Melanocyte of skin (primary cell): ENCODE measurements around the gene EIF4E1B. TPM values are rescaled to one million over a fixed set of nuclear protein-coding genes. Genes with fewer than 3 reads are reported as not detected.

Source experiments
- small RNA-seq, 2 donors: library from RNA; depleted of rRNA; stranded (forward); fragments of <200 nt; gene quantifications; one replicate each; pipeline ENCODE3, GENCODE V24; 2012
- total RNA-seq, 2 donors: library from RNA; depleted of rRNA; stranded (reverse); fragments of >200 nt; gene quantifications; 2 replicates each; pipeline ENCODE4 v1.2.3, GENCODE V29; 2012

Gene EIF4E1B, protein sequence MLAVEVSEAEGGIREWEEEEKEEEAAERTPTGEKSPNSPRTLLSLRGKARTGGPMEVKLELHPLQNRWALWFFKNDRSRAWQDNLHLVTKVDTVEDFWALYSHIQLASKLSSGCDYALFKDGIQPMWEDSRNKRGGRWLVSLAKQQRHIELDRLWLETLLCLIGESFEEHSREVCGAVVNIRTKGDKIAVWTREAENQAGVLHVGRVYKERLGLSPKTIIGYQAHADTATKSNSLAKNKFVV
- total RNA-seq: not detected

GRCh38 chr5:176629853-176630680 lies at the start of gene EIF4E1B, which contains the start of gene SNCB:
Gene EIF4E1B (plus strand): TSS chr5:176630675. CDS start chr5:176642788, 12,113 bp downstream.
Gene SNCB (minus strand): TSS chr5:176630534. CDS start chr5:176629654, 880 bp downstream.

GRCh38 chr5:176609724-176610434 lies 20.6 kb upstream of the EIF4E1B start, which contains the start of gene GPRIN1:
Gene GPRIN1 (minus strand): TSS chr5:176610156. CDS start chr5:176599834, 10,322 bp downstream.

DNA sequence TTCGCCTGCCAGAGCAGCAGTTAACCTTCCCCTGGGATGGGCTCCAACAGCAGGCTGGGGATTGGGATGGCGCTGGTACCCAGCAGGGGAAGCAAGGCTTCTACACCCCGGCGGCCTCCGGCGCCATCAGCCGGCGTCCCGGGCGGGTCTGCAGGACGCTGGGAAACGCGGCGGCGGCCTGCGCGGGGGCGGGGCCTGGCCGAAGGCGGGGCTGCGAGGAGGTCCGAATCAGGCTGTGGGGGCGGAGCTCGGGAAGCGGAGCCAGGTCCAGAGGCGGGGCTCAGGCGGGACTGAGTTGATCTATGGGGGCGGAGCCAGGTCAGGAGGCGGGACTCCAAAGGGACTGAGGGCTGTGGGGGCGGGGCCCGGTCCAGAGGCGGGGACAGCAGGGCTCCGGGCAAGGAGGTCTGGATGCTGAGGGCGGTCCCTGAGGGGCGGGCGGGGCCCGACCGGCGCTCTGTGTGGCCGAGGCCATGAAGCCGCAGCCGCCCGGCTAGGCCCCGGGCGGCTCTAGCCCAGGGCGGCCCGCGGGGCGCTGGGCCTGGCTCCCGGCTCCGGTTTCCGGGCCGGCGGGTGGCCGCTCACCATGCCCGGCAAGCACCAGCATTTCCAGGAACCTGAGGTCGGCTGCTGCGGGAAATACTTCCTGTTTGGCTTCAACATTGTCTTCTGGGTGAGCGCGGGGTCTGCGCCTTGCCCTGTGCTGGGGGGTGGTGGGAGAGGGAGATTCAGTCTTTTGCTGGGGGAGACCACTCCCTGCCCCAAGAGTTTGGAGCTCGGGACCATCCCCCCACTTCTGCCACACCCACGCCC lies 16.8 kb downstream of the EIF4E1B start, which contains the start of gene TSPAN17:
Gene TSPAN17, plus strand, starts transcription at position 455 of the 813 bp plus-strand sequence. Its CDS starts 132 bp downstream, at position 587.

Small RNA genes lying within 50 kb of the gene (small RNA-seq; reads per million reads assigned to genes)
- 0 reads per million in 2 donors for gene MIR4281

Other genes with a start within 250 kb of the EIF4E1B start
- gene NOP16, start 242.1 kb upstream of the EIF4E1B start, total RNA-seq: 10 to 100 TPM; 10.3 to 27.6 TPM
- gene HIGD2A, start 241.9 kb upstream of the EIF4E1B start, total RNA-seq: 10 to 100 TPM; 51.6 to 53.0 TPM
- 10 to 100 TPM; 63.3 to 68.6 TPM for gene CLTB, start 214.1 kb upstream of the EIF4E1B start, total RNA-seq
- 10 to 100 TPM; 33.4 to 49.6 TPM for gene FAF2, start 182.3 kb upstream of the EIF4E1B start, total RNA-seq
- gene RNF44, start 93.3 kb upstream of the EIF4E1B start, total RNA-seq: 1 to 10 TPM; 4.3 to 5.9 TPM
- not detected for gene CDHR2, start 81.3 kb upstream of the EIF4E1B start, total RNA-seq
- 10 to 100 TPM; 11.4 to 14.3 TPM for gene GPRIN1, start 20.5 kb upstream of the EIF4E1B start, total RNA-seq
- gene SNCB, start 141 bp upstream of the EIF4E1B start, total RNA-seq: under 1 TPM; 0.34 to 0.67 TPM
- 10 to 100 TPM; 36.0 to 38.2 TPM for gene TSPAN17, start 16.8 kb downstream of the EIF4E1B start, total RNA-seq
- not detected for gene UNC5A, start 179.9 kb downstream of the EIF4E1B start, total RNA-seq